GDM1 (cell line): ENCODE results near the gene AGA.

Source experiments
- DNase-seq: peaks from one replicate; lab custom pipeline; 2025; lab: John Stamatoyannopoulos, UW

Gene AGA

DNA sequence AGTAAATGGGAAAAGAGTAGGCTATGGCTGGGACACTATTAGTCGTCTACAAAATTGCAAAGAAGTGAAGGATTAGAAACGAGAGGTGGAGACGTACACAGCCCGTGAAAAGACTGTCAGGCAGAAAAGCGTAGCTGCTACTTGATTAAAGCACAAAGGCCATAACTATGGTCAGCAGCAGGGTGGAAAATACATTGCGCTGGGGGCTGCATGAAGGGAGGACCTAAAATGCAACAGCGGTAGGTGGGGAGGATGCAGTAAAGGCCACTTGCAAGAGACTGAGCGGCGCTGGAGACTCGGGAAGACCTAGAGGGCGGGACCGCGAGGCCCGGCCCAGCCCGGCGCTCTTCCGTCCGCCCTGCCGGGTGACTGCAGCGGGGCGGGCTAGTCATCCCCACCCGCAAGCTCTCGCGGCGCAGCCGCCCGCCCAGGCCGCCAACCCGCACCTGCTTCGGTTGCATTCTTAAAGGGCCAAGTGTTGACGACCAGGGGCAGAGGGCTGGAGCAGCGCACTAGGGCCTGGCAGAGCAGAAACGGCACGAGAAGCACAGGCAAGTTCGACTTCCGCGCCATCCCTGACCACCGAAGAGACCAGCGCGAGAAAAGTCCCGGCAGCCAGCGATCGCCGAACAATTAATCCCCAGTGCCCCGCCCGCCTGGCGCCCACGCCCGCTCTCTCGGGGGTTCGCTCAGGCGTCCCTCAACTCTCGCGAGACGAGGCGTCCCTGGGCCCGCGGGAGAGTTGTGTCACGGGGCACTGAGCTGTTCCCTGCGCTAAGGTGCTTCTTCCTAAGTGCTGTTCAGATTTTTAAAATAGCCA lies at the start of gene AGA:
Gene AGA, minus strand, starts transcription at position 635 of the 820 bp plus-strand sequence. Its CDS starts 62 bp downstream, at position 573.
- peak; percentile 89 for DNase-seq

DNA sequence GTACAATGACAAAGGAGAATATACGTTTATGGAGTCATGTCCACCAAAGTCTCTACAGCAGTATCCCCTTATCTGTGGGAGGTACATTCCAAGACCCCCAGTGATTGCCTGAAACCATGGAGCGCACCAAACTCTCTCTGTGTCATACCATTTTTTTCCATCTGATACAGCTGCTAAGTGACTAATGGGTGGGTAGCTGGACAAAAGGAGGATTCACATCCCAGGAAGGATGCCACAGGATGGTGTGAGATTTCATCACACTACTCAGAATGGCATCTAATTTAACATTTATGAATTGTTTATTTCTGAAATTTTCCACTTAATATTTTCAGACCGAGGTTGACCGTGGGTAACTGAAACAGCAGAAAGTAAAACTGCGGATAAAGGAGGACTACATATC lies 49.8 kb upstream of the AGA start:
- DNase-seq: no peak

DNA sequence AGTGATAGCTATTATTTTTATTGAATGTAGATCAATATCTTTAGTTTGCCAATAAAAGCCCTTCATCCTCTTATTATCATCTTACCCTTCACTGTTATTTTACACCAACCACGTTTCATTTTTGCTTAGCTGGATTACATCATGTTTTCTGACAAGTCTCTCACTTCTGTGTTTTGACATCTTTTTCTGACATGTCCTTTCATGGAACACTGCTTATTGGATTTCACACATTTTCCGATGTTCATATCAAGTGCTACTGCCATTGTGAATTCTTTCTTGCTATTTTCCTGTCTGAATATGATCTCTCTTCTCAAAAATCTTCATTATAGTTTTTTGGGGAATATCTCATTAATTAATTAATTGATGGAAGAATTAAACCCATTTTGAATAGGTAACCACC lies 48.5 kb upstream of the AGA start:
- no peak for DNase-seq

DNA sequence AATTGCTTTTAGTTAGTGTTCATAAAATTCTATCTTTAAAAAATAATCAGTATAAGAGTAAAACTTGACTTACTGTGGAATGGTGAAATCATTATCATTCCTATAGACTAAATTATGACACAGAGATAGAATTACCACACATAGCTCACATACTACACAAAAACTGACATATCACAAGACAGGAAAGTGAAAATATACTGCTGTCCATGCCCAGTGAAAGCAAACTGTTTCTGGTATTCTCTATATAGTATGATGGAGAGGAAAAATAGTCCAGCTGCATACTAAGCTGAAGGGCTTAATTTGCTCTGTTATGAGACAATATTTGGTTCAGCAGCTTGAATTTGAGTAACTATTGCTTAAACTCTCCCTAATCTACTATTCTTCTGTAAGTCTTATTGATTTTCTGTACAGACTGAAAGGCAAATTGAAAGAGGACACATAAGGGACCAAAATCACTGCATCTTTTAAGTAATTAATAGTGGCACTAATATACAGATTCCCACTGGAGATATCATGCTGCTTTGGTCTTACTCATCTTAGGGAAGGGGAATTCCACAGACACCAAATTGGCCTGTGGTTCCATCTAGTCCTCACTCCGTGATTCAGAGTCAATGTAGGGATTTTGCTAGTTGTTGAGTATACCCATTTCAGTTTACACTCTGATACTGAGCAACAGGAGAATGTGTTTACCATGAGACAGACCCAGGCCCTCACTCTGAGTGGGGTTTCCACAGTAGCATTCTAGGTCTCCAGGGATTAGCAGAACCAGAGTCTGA lies 47.4 kb upstream of the AGA start:
- DNase-seq: no peak

DNA sequence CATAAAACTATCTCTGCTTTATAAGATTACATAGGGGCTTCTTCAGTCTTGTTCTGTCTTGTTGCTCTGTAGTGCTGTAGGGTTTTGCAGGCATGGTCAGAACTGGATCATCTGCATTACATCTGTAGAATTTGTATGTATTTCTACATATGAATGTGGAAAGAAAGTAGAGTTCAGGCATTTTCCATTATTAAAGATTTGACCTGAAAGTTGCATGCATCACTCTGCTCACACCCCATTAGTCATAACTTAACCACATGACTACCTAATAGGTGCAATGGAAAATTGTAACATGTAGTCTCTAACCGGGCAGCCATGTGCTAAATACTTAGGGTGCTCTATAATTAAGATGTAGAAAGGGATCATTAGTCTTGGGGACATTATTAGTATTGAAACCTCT lies 45.7 kb upstream of the AGA start:
- no peak for DNase-seq

DNA sequence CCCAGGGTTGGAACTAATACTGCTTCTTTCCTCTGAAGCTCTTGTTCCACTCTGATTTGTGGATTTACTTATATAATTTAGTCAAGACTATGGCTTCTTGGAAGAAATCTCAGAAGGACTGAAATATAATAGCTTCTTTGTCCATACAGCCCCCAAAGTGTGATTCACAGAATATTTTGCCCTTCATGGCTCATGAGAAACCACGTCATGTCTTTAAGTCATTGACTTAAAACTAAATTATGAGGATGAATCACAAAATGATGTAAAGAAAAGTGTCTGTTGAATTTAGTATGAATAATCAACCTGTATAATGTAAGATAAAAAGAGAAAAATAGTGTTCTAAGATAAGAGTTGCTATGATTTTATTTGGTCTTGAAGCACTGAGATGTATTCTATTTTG lies 43.3 kb upstream of the AGA start:
- DNase-seq: no peak

DNA sequence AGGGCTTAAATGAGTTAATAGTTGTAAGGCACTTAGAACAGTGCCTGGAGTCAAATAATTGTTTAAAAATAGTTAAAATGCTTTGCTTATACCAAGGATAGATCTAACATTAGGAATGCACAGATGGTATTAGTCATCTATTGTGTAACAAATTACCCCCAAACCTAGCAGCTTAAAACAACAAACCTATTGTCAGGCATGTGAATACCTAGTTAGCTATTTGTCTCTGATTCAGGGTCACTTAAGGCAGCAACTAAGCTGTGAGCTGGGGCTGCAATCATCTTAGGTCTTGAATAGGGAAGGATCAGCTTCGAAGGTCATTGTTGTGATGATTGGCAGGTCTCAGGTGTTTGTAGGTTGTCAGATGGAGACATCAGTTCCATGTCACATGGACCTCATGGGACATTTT lies 42.4 kb upstream of the AGA start:
- no peak for DNase-seq

DNA sequence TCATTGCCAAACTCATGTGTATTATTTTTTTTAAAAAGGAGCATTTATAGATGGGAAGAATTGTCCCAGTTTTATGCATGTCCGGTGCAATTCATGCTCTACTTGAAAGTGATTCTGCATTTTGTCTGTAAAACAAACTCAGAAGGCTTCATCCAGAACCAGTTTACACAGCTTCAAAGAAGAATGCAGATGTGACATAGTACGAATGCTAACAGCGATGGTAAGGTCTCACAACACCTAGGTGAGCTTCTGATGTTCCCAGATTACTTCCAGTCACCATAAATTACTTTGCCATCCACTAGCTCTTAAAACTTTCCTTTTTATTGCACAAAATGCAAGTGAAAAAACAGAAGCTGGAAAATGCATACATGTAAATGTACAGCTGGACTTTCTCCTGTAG lies 41.5 kb upstream of the AGA start:
- DNase-seq: no peak

DNA sequence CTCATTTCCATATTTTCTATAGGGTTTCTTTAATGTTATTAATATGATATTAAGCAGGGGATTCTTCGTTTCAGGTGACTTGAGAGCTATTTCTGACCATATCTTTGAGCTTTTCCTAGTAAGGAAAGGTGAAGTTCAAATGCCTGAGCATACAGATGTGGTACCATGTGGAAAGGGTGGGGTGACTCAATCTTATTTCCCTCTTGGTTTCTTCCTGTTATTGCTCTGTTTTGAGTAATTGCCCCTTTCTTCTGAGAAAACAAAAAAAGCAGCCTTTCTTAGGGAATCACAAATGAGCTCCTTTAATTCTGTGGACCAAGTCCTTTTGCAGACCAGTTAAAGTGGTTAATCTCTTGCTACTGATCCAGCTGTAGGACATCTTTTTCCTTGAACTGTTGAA lies 41.0 kb upstream of the AGA start:
- DNase-seq: no peak

DNA sequence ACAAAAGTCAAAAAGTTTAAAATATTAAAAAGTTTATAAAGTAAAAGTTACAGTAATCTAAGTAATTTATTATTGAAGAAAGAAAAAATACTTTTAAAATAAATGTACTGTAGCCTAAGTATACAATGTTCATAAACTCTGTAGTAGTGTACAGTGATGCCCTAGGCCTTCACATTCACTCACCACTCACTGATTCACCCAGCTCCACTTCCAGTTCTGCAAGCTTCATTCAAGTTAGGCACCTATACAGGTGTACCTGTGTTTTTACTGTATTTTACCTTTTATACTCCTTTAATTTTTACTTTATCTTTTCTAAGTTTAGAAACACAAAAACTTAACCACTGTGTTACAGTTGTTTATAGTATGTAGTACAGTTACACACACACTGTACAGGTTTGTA lies 40.1 kb upstream of the AGA start:
- DNase-seq: no peak

DNA sequence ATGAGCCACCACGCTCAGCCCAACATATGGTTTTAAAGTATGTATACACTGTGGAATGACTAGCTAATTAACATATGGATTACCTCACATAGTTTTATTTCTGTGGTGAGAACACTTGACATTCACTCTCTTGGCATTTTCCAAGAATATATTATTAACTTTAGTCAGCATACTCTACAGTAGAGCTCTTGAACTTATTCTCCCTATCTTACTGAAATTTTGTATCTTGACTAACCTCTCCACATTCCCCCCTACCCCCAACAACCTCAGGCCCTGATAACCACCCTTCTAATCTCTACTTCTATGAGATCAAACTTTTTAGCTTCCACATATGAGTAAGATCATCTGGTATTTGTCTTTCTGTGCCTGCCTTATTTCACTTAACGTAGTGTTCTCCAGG lies 38.6 kb upstream of the AGA start:
- DNase-seq: no peak

DNA sequence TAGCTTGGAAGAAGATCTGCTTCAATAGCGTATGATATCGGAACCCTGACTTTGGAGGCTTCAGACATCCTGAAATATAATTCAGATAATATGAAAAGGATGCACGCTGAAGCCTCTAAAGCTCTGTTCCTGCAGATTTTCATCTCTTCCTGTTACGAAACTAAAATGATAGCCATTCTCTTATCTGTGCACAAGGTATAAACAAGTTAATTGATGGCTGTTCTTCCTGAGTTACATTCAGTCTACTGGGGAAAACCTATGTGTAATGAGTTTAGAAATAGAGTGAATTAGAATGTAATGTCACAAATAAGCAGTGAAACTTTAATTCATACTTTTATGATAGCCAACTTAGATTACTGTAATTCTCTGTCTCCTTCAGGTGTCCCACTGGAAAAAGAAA lies 36.8 kb upstream of the AGA start:
- DNase-seq: no peak

DNA sequence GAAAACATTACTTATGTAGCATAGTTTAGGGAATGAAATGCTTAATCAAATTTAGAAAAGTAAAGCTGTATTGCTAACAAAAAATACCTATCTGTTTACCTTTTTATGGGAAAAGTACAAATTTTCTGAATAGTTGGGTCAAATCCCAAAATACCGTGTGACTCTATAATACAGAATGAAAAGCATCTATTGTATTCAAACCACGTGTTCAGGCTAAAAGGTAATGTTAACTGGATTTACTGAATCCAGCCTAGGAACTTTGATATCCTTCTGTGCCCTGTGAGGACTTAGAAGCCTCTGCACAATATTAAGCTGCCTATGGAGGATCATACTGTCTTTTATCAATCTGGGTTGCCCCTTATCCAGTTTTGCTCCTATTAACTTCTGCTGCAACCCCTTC lies 36.3 kb upstream of the AGA start:
- no peak for DNase-seq

DNA sequence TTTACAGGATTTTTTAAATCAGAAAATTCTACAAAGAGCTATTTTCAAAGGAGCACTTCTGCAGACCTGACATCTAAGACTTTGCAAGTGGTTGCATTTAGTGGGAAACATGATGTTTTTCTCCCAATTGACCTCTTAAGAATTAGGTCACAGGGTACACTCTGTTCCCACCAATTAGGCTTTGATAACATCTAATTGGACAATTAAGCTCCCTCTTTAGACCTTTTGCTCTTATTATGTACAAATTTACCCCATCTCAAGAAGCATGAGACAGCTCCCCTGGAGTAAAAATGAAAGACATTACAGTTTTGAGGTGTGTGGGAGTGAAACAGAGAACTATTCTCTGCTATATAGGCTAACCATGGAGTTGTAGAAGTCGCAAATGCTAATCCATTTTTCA lies 31.8 kb upstream of the AGA start:
- no peak for DNase-seq

DNA sequence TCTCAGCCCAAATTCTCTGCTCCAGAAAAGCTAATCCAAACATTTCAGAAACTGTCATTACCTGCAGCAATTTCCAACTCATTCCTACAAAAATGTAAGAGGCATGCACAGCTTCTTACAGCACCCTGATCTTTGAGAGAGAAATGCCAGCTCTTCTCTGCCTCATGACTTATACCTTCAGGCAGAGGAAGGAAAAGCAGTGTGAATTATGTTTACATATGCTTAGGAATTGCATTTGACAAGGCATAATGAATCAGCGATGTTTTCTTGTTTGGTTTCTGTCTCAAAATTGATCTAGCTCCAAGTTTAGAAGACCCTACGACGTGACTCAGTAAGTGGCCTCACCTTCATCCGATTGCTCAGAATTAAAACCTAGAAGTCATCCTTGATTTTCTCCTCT lies 21.8 kb upstream of the AGA start:
- no peak for DNase-seq

DNA sequence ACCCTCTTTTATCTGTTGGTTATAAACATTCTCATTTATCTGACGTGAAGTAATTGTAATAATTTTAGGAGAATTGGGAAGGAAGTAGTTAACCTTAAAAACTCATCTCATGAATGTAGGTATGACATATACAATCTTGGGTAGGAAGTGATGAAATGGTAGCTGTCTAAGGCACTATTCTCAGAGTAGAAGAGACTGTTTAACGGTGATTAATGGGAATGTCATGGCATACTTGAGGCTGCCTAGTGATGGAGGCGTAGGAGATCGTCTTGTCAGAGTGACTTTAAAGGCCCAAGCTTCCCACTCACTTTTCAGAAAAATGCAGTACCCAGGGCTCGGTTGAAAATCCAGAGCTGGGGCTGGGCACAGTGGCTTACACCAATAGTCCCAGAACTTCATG lies 19.4 kb upstream of the AGA start:
- DNase-seq: no peak

DNA sequence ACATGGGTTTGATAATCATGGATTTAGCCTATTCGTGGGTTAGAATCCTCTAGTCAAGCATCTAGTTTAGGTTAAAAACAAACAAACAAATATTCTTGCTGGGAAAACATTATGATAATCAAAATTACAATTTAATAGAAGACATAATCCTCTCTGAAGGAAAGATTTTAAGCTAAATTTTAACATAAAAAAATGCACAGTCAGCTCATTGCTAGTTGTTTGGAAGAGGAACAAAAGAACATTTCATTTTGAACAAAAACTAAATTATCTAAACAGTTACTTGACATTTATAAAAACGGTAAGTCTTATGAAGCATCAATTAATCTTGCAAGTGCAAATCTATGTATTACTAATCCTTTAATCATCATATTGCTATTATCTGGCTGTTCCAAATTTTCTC lies 18.2 kb upstream of the AGA start:
- DNase-seq: no peak

DNA sequence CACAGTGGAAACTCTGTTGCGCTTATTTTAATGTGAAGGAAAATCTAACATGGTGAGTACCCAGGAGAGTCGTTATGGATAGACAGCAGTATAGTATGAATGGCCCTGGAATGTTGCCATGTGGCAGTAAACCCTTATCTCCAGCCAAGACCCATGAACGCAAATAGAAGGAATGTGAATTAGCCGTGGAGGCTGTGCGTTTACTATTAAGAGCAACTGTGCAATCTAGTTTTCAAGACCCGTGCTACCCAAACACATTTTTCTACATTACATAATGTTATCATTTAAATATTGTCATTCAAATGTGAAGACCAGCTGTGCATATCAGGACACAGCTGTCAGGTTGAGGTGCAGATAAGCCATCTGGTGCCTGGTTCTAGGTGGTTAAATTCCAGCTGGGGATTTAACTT lies 13.3 kb upstream of the AGA start:
- no peak for DNase-seq

DNA sequence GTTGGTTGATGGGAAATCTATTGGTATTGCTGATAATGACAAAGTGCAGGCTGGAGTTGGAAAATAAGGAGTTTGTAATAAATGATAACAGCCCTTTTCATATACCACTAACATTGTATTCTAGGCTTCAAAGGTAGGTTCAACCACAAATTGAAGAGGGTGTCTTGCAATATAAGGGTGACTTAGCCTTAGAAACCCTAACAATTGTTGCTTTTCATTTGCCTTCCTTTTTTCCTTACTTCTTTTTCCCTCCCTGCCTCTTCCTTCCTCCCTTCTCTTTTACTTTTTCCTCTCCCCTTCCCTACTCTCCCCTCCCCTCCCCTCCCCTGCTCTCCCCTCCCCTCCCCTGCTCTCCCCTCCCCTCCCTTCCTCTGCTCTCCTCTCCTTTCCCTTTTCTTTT lies 10.9 kb upstream of the AGA start:
- no peak for DNase-seq

DNA sequence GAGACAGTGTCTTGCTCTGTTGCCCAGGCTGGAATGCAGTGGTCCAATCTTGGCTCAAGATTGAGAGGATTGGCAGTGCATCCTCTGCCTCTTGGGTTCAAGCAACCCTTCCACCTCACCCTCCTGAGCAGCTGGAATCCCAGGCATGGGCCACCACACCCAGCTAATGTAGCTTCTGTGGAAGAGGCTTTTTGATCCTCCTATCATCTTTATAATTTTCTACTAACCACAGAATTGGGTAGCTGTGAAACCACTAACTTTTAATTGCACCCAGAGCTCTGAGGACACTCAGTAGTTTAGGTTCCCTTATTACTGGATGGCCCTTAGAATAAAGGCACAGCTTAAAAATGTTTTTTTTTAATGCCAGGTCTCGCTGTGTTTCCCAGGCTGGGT lies 8.9 kb upstream of the AGA start:
- DNase-seq: no peak

DNA sequence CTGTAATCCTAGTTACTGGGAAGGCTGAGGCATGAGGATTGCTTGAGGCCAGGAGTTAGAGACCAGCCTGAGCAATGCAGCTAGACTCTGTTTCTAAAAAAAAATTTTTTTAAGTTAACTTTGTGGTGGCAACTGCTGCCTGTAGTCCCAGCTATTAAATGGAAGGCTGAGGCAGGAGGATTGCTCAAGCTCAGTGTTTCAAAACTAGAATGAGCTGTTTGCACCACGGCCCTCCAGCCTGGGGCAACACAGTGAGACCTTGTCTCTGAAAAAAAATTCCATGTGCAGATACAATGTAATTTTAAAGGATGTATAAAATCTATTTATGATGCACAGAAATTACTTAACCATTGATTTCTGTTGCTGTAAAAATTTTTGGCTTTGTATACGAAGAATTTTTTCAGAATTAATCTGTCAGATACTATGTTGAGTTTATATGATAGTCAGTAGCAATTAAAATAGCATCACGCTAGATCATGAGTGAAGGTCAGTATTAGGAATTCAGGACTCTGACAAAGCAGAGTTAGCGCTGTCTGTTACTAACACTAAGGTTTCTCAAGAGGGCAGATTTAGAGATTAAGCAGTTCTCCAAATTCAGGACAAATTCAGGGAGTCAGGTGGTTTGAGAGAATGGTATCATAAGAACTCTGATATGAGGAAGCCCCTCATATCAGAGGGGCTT lies 8.3 kb upstream of the AGA start:
- DNase-seq: no peak

DNA sequence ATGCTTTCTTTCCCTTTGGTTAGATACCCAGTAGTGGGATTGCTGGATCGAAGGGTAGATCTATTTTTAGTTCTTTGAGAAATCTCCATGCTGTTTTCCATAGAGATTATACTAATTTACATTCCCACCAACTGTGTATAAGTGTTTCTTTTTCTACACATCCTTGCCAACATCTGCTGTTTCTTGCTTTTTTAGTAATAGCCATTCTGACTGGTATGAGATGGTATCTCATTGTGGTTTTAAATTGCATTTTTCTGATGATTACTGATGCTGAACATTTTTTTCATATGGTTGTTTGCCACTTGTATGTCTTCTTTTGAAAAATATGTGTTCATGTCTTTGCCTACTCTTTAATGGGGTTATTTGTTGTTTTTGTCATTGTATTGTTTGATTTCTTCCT lies 6.6 kb upstream of the AGA start:
- no peak for DNase-seq

DNA sequence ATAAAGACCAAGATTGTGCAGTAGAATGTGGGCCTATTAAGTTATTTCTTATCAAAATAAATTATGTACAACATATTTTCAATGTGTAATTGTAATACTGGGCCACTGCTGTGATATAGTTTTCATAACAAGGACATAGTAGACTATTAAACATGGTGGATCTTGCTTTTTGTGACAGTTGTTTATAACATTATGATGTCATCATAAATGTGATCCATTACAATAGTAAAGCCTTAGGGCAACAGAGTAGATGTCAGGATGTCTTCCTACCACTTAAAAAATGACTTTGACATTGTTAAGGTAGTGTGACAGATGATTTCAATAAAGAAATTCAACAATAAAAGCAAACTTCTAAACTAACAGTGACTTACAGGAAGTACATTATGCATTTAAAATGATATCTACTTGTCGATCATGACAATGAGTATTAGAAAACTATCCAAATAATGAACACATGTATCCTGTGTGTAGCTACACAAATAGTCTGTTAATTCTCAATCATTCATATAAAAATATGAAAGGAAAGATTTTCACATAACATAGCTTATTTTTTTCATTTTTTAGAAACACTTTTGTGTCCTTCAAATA lies 5.3 kb upstream of the AGA start:
- no peak for DNase-seq
